Thymus (tissue), 11 donors: ENCODE results near the gene GDPD5. TPM values are rescaled to one million over a fixed set of nuclear protein-coding genes. Genes with fewer than 3 reads are reported as not detected.

ENCODE experiments used
- DNase-seq, 9 donors: peaks; one replicate each; pipeline ENCODE4 v3.0.0-alpha.2; 2013; ENCODE audit warnings: low spot score in 9 of 9, low read depth in 6 of 9, missing footprints in 1 of 9
- H3K27ac ChIP-seq, 2 donors: one replicate each; pipeline ENCODE4 v1.5.1; 2013; ENCODE audit warnings: control low read depth in 1 of 2, low read depth in 1 of 2, low read length in 1 of 2, mild to moderate bottlenecking in 1 of 2, moderate library complexity in 1 of 2
- H3K27me3 ChIP-seq, 2 donors: one replicate each; pipeline ENCODE4 v1.5.1; 2013; ENCODE audit warnings: low read length in 1 of 2; ENCODE audit not compliant: control insufficient read depth in 2 of 2, insufficient read depth in 1 of 2
- H3K36me3 ChIP-seq, 2 donors: one replicate each; pipeline ENCODE4 v1.5.1; 2013; ENCODE audit warnings: low read length in 1 of 2, mild to moderate bottlenecking in 1 of 2, moderate library complexity in 1 of 2; ENCODE audit not compliant: control insufficient read depth in 2 of 2, insufficient read depth in 2 of 2
- H3K4me1 ChIP-seq, 2 donors: one replicate each; pipeline ENCODE4 v1.5.1; 2013; ENCODE audit warnings: low read length in 2 of 2; ENCODE audit not compliant: control insufficient read depth in 2 of 2, insufficient read depth in 2 of 2
- H3K4me3 ChIP-seq, 2 donors: one replicate each; pipeline ENCODE4 v1.5.1; 2013; ENCODE audit warnings: low read length in 2 of 2, control low read depth in 1 of 2, mild to moderate bottlenecking in 1 of 2
- H3K9me3 ChIP-seq, 2 donors: one replicate each; pipeline ENCODE4 v1.5.1; 2013; ENCODE audit warnings: low read length in 1 of 2, mild to moderate bottlenecking in 1 of 2; ENCODE audit not compliant: control insufficient read depth in 2 of 2, insufficient read depth in 1 of 2
- WGBS: extraction: QIAGEN DNeasy Blood & Tissue Kit; methylation state at CpG from one replicate; pipeline ENCODE4 v1.1.7; 2013; 5-methylcytosine and 5-hydroxymethylcytosine counted together
- polyA plus RNA-seq: library from polyadenylated mRNA; stranded (reverse); fragments of 200-250 nt; gene quantifications from one replicate; pipeline ENCODE4 v1.2.3, GENCODE V29; 2013
- total RNA-seq: library from RNA; stranded (reverse); fragments of 120-200 nt; gene quantifications from one replicate; pipeline ENCODE4 v1.2.4, GENCODE V29; 2013
- donor health status: healthy.

GDPD5 gene
- total and polyA plus RNA-seq, 2 donors, result 3.1 to 25.3 TPM

DNA sequence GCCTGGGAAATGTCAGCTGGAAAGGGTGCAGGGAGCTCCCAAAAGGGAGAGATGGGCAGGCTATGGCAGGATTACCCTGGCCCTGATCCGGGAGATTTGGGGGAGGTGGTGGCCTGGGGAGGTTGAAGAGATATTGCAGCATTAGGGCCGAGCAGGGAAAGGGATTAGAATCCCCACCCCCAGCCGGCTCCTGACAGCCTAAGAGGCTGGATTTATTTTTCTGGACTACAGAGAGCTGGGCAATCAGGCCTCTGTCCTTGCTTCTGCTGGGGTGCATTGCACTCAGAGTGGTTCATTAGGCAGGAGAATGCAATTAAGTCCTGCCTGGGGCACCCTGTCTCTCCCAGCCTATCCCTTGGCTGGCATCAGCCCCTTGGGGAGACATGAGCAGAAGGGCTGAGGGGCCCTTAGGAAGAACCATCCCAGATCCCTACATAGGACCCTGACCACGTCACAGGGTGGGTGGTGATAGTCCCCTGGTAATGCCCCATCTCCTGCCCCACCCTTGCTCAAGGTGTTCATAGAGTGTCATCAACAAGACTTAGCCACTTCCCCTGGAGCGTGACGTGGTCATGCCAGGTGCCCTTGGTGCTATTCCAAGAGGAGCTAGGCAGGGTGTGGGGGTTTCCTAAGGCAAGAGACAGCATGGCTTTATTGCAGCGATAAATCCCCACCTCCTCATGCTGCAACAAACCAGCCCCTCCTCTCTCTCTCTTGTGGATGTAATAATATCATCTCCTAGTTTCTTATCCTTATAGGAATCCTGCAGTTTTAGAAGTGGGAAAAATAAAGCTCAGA lies 54.4 kb downstream of the GDPD5 start:
- Histone ChIP-seq H3K9me3 (no peaks in the 10 kb centered on the region), H3K27ac (no peak overlapping the region), H3K4me1 (peaks cover 9 to 26% of the 10 kb centered on the region in 2 donors), H3K4me3 (no peak overlapping the region), H3K36me3 (no peaks in the 10 kb centered on the region), H3K27me3 (no peaks in the 10 kb centered on the region)
- WGBS, result 93% methylated on average over 7 of the region's 7 CpGs
- no peak for DNase-seq

DNA sequence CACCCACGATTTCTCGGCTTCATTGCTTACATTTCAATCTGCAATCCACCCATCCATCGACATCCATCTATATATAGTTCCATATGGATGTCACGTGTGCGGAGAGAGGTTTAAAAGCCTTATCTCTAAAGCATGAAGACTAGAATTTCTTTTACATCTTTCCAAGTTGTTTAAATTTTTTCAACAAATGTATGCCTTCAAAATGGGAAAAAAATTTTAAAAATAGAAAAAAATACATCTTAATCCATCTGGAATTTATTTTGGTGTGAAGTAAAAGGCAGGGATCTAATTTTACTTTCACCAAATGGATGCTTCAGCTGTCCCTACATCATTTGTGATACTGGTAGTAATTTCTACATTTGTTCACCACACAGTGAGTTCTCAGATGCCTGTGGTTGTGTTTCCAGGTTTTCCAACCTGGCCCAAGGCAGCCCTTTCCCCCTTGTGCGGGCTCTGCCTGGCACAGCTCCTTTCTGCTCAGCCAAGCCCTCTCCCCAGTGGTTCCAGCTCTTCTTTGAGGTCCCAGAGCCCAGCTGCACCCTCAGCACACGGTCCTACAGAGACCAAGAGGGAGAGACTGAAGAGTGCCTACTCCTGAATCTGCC lies 55.2 kb downstream of the GDPD5 start:
- no peak overlapping the region for H3K4me3 ChIP-seq
- no peak for DNase-seq
- no peaks in the 10 kb centered on the region for H3K27me3 ChIP-seq
- peaks cover 4 to 18% of the 10 kb centered on the region in 2 donors for H3K4me1 ChIP-seq
- 95% methylated on average over 7 of the region's 7 CpGs for WGBS
- H3K36me3 ChIP-seq, result no peaks in the 10 kb centered on the region
- no peak overlapping the region for H3K27ac ChIP-seq
- no peaks in the 10 kb centered on the region for H3K9me3 ChIP-seq

DNA sequence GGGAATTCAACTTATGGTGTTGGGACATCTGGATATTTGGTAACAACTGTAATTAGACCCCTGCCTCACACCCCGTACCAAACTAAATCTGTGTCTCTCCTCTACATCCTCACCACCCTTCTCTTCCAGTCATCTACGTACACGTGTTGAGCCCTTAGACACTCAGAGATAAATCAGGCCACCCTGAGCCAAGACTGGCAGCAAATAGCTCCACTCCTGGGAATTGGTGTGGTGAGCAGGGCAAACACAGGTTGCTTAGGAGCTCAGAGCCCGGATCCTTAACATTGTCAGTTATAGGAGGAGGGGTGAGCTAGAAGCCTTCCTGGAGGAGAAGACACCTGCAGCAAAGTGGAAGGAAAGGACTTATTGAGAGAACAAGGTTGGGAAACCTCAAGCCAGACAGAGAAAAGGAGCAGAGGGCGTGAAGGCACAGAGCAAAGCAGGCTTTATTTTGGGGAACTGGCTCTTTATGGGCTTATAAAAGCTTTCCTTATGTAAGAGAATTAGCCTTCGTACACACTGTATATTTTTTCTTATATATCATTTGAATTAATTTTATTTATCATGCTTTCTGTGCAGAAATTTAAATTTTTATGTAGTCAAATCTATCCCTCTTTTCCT lies 55.8 kb downstream of the GDPD5 start:
- H3K27ac ChIP-seq, result no peak overlapping the region
- H3K4me1 ChIP-seq, result peaks cover 0 to 11% of the 10 kb centered on the region in 2 donors
- 92% methylated on average over 6 of the region's 6 CpGs for WGBS

DNA sequence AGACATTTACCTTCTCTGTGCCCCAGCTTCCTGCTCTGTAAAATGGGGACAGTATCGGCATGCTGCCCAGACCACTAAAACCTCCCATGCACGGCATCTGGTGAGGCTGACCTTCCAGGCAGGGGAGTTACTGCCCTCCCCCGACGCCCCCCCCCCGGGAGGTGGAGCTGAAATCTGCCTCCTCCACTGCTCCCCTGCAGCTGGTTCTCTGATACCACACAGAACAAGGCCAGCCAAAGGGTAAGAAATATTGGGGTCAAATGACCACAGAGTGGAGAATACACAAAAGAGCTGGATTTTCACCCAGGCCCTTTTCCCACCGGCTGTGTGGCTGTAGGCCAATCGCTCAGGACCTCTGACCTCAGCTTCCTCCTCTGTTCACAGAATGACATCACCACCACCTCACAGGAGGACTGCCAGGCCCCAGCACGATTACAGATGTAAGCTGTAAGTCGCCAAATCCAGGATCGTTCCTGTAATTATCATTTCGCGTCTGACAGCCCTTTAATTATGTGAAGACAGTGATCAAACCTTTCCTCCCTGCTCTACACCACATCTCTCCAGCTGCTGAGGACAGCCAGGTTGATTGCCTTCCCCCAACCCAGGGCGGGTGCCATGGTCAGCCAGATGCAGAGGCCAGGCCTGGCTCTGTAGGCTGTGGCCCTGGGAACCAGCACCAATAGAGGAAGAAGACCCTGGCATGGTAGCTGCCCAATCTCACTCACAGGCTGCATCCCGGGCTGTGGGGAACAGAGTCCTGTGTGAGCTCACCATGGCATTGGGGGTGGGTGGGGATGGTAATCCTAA lies 57.0 kb downstream of the GDPD5 start:
- H3K4me3 ChIP-seq, result no peak overlapping the region
- H3K27ac ChIP-seq, result no peak overlapping the region
- 94% methylated on average over 14 of the region's 14 CpGs for WGBS
- DNase-seq, result no peak
- no peaks in the 10 kb centered on the region for H3K36me3 ChIP-seq
- H3K27me3 ChIP-seq, result no peaks in the 10 kb centered on the region
- peaks cover 0 to 5% of the 10 kb centered on the region in 2 donors for H3K4me1 ChIP-seq
- no peaks in the 10 kb centered on the region for H3K9me3 ChIP-seq

More for the DNA sequence above, 55.8 kb downstream of the GDPD5 start:
- no peak for DNase-seq
- no peak overlapping the region for H3K4me3 ChIP-seq
- H3K36me3 ChIP-seq, result no peaks in the 10 kb centered on the region
- no peaks in the 10 kb centered on the region for H3K9me3 ChIP-seq
- no peaks in the 10 kb centered on the region for H3K27me3 ChIP-seq

DNA sequence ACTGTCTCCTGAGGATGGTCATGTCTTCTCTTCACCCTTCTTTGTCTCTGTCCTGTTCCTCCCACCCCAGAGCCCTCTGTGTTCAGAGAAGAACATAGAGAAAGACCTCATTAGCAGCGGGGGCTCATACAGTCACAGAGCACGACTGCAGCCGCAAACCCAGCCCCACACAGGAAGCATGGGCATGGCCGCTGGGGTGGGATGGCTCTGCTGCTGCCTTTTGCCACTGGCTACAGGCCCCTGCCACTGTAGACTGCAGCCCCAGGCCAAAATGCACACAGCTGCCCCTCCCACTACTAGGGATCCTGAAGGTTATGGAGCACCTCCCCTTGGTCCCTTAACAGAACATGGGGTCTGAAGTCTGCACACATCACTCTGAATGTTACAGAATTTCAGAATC lies 57.9 kb downstream of the GDPD5 start:
- no peak overlapping the region for H3K27ac ChIP-seq
- DNase-seq, result no peak
- H3K9me3 ChIP-seq, result no peaks in the 10 kb centered on the region
- peaks cover 0 to 5% of the 10 kb centered on the region in 2 donors for H3K4me1 ChIP-seq
- no peak overlapping the region for H3K4me3 ChIP-seq
- 81% methylated on average over 4 of the region's 4 CpGs for WGBS
- H3K27me3 ChIP-seq, result no peaks in the 10 kb centered on the region
- no peaks in the 10 kb centered on the region for H3K36me3 ChIP-seq

DNA sequence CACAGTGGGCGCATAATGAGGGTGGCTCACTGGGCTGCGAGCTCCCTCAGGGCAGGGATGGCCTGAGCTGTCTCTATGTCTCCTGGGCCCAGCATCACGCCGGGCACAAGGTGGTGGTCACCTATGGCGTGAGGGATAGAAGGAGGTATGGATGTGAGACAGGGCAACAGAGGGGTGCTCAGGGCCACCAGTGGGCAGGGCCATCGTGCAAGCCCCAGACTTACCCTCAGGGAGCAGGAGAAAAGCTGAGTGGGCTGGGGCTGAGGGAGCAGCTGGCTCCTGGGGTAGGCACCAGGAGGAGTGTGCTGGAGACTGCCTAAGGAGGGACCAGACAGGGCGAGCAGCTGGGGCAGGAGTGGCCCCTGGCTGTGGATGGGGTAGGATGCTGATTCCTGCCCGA lies 58.4 kb downstream of the GDPD5 start:
- no peaks in the 10 kb centered on the region for H3K27me3 ChIP-seq
- DNase-seq, result no peak

DNA sequence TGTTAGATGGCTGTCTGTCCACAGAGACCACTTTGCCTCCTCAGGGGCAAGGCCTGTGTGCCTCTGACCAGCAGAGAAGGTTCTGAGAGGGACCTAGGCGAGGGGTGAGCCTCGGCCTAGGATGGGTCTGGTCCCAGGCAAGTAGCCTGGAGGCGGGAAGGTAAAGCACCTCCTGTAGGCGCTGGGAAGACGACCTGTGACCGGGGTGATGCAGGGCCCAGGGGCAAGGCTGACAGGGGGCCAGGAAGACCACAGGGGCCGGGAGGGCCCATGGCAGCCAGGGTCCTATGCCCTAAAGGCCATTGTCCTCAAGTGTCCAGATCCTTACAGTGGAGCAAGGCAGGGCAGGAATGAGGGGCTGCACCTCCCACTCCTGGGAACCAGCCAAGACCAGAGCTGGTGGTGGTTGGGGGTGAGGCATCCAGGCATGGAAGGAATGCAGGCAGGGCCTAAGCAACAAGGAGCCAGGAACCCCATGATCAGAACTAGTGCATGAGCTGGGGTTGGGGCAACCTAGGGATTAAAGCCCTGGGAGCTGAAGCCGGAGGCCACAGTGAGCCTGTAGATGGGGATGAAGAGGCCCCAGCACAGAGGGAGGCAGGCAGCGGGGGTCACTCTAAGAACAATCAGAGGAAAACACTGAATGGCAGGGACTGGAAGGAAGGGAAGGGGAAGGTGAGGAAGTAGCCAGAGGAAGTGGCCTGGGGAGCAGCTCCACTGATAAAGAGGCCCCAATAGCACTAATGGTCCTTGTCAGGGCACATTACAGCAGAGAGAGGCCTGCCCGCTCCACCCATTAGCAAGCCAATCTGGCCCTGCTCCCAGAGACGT lies 59.8 kb downstream of the GDPD5 start:
- Histone ChIP-seq H3K9me3 (no peaks in the 10 kb centered on the region), H3K4me1 (no peaks in the 10 kb centered on the region), H3K27ac (no peak overlapping the region), H3K27me3 (no peaks in the 10 kb centered on the region), H3K4me3 (no peak overlapping the region), H3K36me3 (no peaks in the 10 kb centered on the region)
- DNase-seq, result no peak
- WGBS, result 98% methylated on average over 11 of the region's 11 CpGs

More for the DNA sequence above, 58.4 kb downstream of the GDPD5 start:
- 97% methylated on average over 8 of the region's 8 CpGs for WGBS
- peaks cover 0 to 4% of the 10 kb centered on the region in 2 donors for H3K4me1 ChIP-seq
- H3K36me3 ChIP-seq, result no peaks in the 10 kb centered on the region
- H3K4me3 ChIP-seq, result no peak overlapping the region
- H3K9me3 ChIP-seq, result no peaks in the 10 kb centered on the region
- H3K27ac ChIP-seq, result no peak overlapping the region

DNA sequence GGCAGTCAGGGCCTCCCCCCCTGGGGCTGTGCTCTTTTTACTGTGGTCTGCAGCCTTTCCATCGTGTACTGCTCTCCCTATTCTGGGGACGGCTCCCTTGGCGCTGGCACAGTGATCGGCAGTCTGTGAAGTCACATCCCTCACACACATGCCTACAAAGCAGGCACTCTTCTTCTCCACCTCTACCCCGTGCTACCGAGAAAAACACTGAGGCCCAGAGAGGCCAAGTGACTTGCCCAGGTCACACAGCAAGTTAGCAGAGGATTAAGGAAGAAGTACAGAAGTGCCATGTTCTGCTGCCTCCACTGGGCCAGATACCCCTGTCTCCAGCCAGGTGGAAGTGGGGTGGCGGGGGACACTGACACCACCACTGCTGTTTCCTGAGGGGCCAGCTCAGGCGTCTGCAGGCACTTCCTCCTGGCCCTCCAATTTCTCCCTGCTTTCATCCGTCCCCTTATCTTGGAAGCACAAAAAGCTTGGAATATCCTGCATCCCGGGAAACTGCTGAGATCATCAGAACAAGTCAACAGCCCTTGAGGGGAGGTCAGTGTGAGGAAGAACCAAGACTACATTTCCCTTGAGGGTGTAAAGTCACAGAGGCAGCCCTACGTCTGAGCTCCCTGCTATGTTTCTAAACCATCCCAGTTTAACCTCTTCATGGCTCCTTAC lies 62.5 kb downstream of the GDPD5 start:
- Histone ChIP-seq H3K4me1 (no peaks in the 10 kb centered on the region), H3K27ac (no peak overlapping the region)
- DNase-seq, result no peak

More for the DNA sequence above, 62.5 kb downstream of the GDPD5 start:
- no peaks in the 10 kb centered on the region for H3K27me3 ChIP-seq
- WGBS, result 84% methylated on average over 11 of the region's 11 CpGs
- H3K36me3 ChIP-seq, result no peaks in the 10 kb centered on the region
- no peak overlapping the region for H3K4me3 ChIP-seq
- H3K9me3 ChIP-seq, result no peaks in the 10 kb centered on the region
